ENCODE measurements around the gene GRIA3.
"Not testable (repeated sequence)": the region's sequence is repeated elsewhere in the genome, so short reads cannot be mapped to it uniquely, and the experiment has no call there.

DNA sequence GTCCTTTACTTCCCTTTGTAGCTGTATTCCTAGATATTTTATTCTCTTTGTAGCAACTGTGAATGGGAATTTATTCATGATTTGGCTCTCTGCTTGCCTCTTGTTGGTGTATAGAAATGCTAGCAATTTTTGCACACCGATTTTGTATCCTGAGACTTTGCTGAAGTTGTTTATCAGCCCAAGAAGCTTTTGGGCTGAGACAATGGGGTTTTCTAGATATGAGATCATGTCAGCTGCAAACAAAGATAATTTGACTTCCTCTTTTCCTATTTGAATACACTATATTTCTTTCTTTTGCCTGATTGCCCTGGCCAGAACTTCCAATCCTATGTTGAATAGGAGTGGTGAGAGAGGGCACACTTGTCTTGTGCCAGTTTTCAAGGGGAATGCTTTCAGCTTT, 346.6 kb downstream of the GRIA3 start:
- TF ChIP-seq, protein P1, sequence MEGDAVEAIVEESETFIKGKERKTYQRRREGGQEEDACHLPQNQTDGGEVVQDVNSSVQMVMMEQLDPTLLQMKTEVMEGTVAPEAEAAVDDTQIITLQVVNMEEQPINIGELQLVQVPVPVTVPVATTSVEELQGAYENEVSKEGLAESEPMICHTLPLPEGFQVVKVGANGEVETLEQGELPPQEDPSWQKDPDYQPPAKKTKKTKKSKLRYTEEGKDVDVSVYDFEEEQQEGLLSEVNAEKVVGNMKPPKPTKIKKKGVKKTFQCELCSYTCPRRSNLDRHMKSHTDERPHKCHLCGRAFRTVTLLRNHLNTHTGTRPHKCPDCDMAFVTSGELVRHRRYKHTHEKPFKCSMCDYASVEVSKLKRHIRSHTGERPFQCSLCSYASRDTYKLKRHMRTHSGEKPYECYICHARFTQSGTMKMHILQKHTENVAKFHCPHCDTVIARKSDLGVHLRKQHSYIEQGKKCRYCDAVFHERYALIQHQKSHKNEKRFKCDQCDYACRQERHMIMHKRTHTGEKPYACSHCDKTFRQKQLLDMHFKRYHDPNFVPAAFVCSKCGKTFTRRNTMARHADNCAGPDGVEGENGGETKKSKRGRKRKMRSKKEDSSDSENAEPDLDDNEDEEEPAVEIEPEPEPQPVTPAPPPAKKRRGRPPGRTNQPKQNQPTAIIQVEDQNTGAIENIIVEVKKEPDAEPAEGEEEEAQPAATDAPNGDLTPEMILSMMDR (IDR thresholded peaks at IDR 0.05; ENCODE audit: low read depth, low read length), result not testable (repeated sequence)
- TF ChIP-seq POLR2A (IDR thresholded peaks at IDR 0.05; ENCODE audit: extremely low read depth, insufficient read length); MYC (IDR thresholded peaks at IDR 0.05; ENCODE audit: low read depth, low read length): not testable (repeated sequence)

Measured in NB4 (cell line).